GM12878 (cell line): Measurements from ENCODE around the gene POLR2I. TPM values are rescaled to one million over a fixed set of nuclear protein-coding genes. Genes with fewer than 3 reads are reported as not detected.

Experiments used
- ATAC-seq: fragments of 200-7000 bp; cut with Tn5 transposase; 3 replicates; pipeline ENCODE4 v1.9.1; 2020; ENCODE audit warnings: mild to moderate bottlenecking, moderate library complexity
- BruUV-seq: library from RNA; stranded (reverse); fragments of 400-500 nt; replicated peaks from 2 replicates; lab custom pipeline; 2021; lab: Mats Ljungman, UMichigan
- CTCF ChIA-PET: fragments of 300-600 bp; sonication (Branson Sonifier 250); formaldehyde crosslinking; extraction: SDS; loops from one replicate; lab custom pipeline; 2021; ENCODE audit warnings: inconsistent platforms; lab: Yijun Ruan, JAX
- POLR2A ChIA-PET: fragments of 350-600 bp; formaldehyde crosslinking; extraction: SDS; loops from one replicate; lab custom pipeline; 2021; ENCODE audit warnings: inconsistent platforms; lab: Charles Lee
- RAD21 ChIA-PET: fragments of 300-600 bp; sonication (Branson Sonifier 250); formaldehyde crosslinking; loops from one replicate; lab custom pipeline; 2023; ENCODE audit warnings: antibody characterized with exemption; ENCODE audit not compliant: unreplicated experiment; lab: Charles Lee
- SMC1A ChIA-PET: fragments of 300-600 bp; sonication (Branson Sonifier 250); formaldehyde crosslinking; loops from one replicate; lab custom pipeline; 2023; ENCODE audit not compliant: unreplicated experiment, uncharacterized antibody; lab: Charles Lee
- DNase-seq: peaks from one replicate; pipeline ENCODE4 v3.0.0-alpha.2; 2011; ENCODE audit warnings: low read depth, low spot score
- FAIRE-seq: peaks from 3 replicates; lab custom pipeline; 2011; peaks lifted over from hg19 to GRCh38; lab: Jason Lieb, UNC
- H2AFZ ChIP-seq: 2 replicates; pipeline ENCODE4 v1.6.0; 2011; ENCODE audit warnings: low read depth, low read length, control low read depth; ENCODE audit not compliant: control insufficient read depth
- H3K27ac ChIP-seq: 2 replicates; pipeline ENCODE4 v1.5.1; 2011; ENCODE audit warnings: control low read depth; ENCODE audit not compliant: control insufficient read depth, insufficient read depth
- H3K27me3 ChIP-seq, 2 experiments: replicated peaks in 1 of 2; 2 replicates each; pipeline versions ENCODE4 v1.6.0 to v1.6.1; 2011; ENCODE audit warnings: low read length in 1 of 2; ENCODE audit not compliant: control insufficient read depth in 2 of 2, insufficient read depth in 2 of 2
- H3K36me3 ChIP-seq, 2 experiments: 2 replicates each; pipeline ENCODE4 v1.5.1; 2011; ENCODE audit warnings: low read length in 1 of 2; ENCODE audit not compliant: control insufficient read depth in 2 of 2, insufficient read depth in 2 of 2
- H3K4me1 ChIP-seq: 2 replicates; pipeline ENCODE4 v1.6.1; 2011; ENCODE audit warnings: mild to moderate bottlenecking, low read length, moderate library complexity, mixed read lengths; ENCODE audit not compliant: control insufficient read depth, insufficient read depth
- H3K4me2 ChIP-seq: 2 replicates; pipeline ENCODE4 v1.6.0; 2011; ENCODE audit warnings: control low read depth; ENCODE audit not compliant: control insufficient read depth, insufficient read depth
- H3K4me3 ChIP-seq: fragments of 200-600 bp; sonication (generic); 2 replicates; pipeline ENCODE4 v1.5.1; 2016
- H3K79me2 ChIP-seq: 2 replicates; pipeline ENCODE4 v1.6.0; 2011; ENCODE audit warnings: low read length; ENCODE audit not compliant: control insufficient read depth, insufficient read depth
- H3K9ac ChIP-seq: 2 replicates; pipeline ENCODE4 v1.8.0; 2011; ENCODE audit warnings: low read length, control low read depth, mixed read lengths; ENCODE audit not compliant: control insufficient read depth, insufficient read depth
- H3K9me3 ChIP-seq: replicated peaks from 3 replicates; pipeline ENCODE4 v1.5.1; 2011; ENCODE audit warnings: mild to moderate bottlenecking, low read length; ENCODE audit not compliant: control insufficient read depth, insufficient read depth
- H4K20me1 ChIP-seq: 2 replicates; pipeline ENCODE4 v1.6.0; 2011; ENCODE audit not compliant: control insufficient read depth, insufficient read depth
- CBX5 ChIP-seq: sonication (generic); IDR thresholded peaks from 2 replicates; pipeline ENCODE4 v1.6.1; 2016; ENCODE audit warnings: low read depth, moderate library complexity, mild to moderate bottlenecking, inconsistent platforms
- DPF2 ChIP-seq: fragments of 450-650 bp; IDR thresholded peaks from 2 replicates; pipeline ENCODE4 v1.6.1; 2017; ENCODE audit warnings: mild to moderate bottlenecking
- HCFC1 ChIP-seq: fragments of 150-350 bp; IDR thresholded peaks from 2 replicates; pipeline ENCODE4 v1.6.1; 2014; ENCODE audit warnings: low read length
- IKZF2 ChIP-seq, 2 experiments: fragments of 450-650 bp; IDR thresholded peaks; 2 replicates each; pipeline ENCODE4 v1.6.1; 2017; ENCODE audit warnings: mild to moderate bottlenecking in 2 of 2, moderate library complexity in 2 of 2
- NFXL1 ChIP-seq: fragments of 450-650 bp; IDR thresholded peaks from 2 replicates; pipeline ENCODE4 v1.6.1; 2017; ENCODE audit warnings: antibody characterized with exemption, mild to moderate bottlenecking, borderline replicate concordance
- SIX5 ChIP-seq: IDR thresholded peaks from 2 replicates; pipeline ENCODE4 v1.6.1; 2011; ENCODE audit warnings: mild to moderate bottlenecking, low read depth, low read length, moderate library complexity; ENCODE audit not compliant: severe bottlenecking
- SMARCA5 ChIP-seq: fragments of 450-650 bp; IDR thresholded peaks from 2 replicates; pipeline ENCODE4 v1.6.1; 2017; ENCODE audit warnings: mild to moderate bottlenecking
- SPI1 ChIP-seq: IDR thresholded peaks from 2 replicates; pipeline ENCODE4 v1.6.1; 2011; ENCODE audit warnings: low read depth, mild to moderate bottlenecking, low read length, moderate library complexity, borderline replicate concordance; ENCODE audit not compliant: insufficient read depth
- ZNF384 ChIP-seq: IDR thresholded peaks from 2 replicates; pipeline ENCODE4 v1.6.1; 2012; ENCODE audit warnings: low read depth, mild to moderate bottlenecking, low read length, improper control_type of control experiment, borderline replicate concordance
- WGBS: methylation state at CpG from one replicate; pipeline ENCODE4 v1.1.6; 2016; ENCODE audit warnings: low lambda C conversion rate; ENCODE audit not compliant: insufficient replicate concordance, insufficient coverage; ENCODE audit errors: missing lambda C conversion rate; 5-methylcytosine and 5-hydroxymethylcytosine counted together
- in situ Hi-C: fragments of 300-500 bp; cut with MboI; formaldehyde crosslinking; loops from 9 replicates; pipeline ENCODE4 v1.14.3; 2018; ENCODE audit warnings: mixed read lengths
- intact Hi-C: fragments of 100-400 bp; cut with micrococcal nuclease; formaldehyde crosslinking; loops from one replicate; pipeline ENCODE4 v1.14.2; 2022; ENCODE audit not compliant: unreplicated experiment
- polyA plus RNA-seq, 11 experiments: library from polyadenylated mRNA; depleted of rRNA in 4 of 11; unstranded in 6 of 11; stranded (reverse) in 5 of 11; fragments of >200 nt; fragmentation: Nextera tagmentation in 4 of 11; fragmentation: Illumina TruSeq in 1 of 11; extraction: Ambion mirVana in 4 of 11; extraction: Trizol in 1 of 11; gene quantifications; 1 replicate in 1 of 11; 2 replicates in 10 of 11; pipeline versions ENCODE4 v1.2.1 to v1.2.3, GENCODE V29; 2011 to 2016; ENCODE audit warnings: inconsistent platforms in 2 of 11, missing spikeins in 2 of 11, low read depth in 1 of 11
- total RNA-seq, 4 experiments: library from RNA; depleted of rRNA in 3 of 4; stranded (reverse); fragments of >200 nt in 3 of 4; fragmentation: Illumina TruSeq in 1 of 4; extraction: Trizol in 1 of 4; gene quantifications; 2 replicates each; pipeline versions ENCODE4 v1.2.1 to v1.2.3, GENCODE V29; 2013 to 2021

Gene POLR2I
- total and polyA plus RNA-seq, 10 of the 15 experiments (the other 5 are each of a cell fraction or from before 2014, with no cell fraction given) = 30.9 to 272 (median 202) TPM

- ChIA-PET SMC1A (no interaction called here), POLR2A (no interaction called here), CTCF (no interaction called here), RAD21 (no interaction called here)
- Histone ChIP-seq H3K4me1 (peaks cover 12% of the 10 kb centered on the region), H3K4me3 (no peak overlapping the region), H3K27ac (no peak overlapping the region), H3K79me2 (peaks cover 10% of the 10 kb centered on the region), H3K9ac (no peak overlapping the region), H3K27me3 (no peaks in the 10 kb centered on the region), H4K20me1 (no peaks in the 10 kb centered on the region), H3K36me3 (peaks cover 7% of the 10 kb centered on the region in 2 experiments), H3K4me2 (no peak overlapping the region), H2AFZ (no peak overlapping the region), H3K9me3 (no peaks in the 10 kb centered on the region)
- DNase-seq (no peak), FAIRE-seq (no peak), ATAC-seq (no peak)
- in situ Hi-C loops = loop anchor here (10.0 kb wide), 1 partner anchor 974 kb away; no protein-coding TSS in a partner anchor
- no peak for TF ChIP-seq SMARCA5
- no peak for TF ChIP-seq SIX5
- TF ChIP-seq ZNF384 = no peak
- no peak for TF ChIP-seq IKZF2 (IDR thresholded peaks at IDR 0.05)
- TF ChIP-seq CBX5 = no peak
- no peak for TF ChIP-seq NFXL1
- TF ChIP-seq HCFC1 = no peak
- no peak for TF ChIP-seq DPF2
- no peak for TF ChIP-seq SPI1
- BruUV-seq = no TSS peak
- 97% methylated on average over 8 of the region's 18 CpGs for WGBS
- intact Hi-C loops = loop anchor here (10.0 kb wide), 1 partner anchor 1094 kb away; the partner anchor contains the start of genes ZNF383 and ZNF585B
Measured at GRCh38 chr19:36120984-36121358, 6.3 kb upstream of the POLR2I start.
